GM12878 (cell line): ENCODE measurements around the gene C8G. TPM values are rescaled to one million over a fixed set of nuclear protein-coding genes. Genes with fewer than 3 reads are reported as not detected.

Source experiments
- ATAC-seq: fragments of 200-7000 bp; cut with Tn5 transposase; 3 replicates; pipeline ENCODE4 v1.9.1; 2020; ENCODE audit warnings: mild to moderate bottlenecking, moderate library complexity
- BruUV-seq: library from RNA; stranded (reverse); fragments of 400-500 nt; replicated peaks from 2 replicates; lab custom pipeline; 2021; lab: Mats Ljungman, UMichigan
- CTCF ChIA-PET: fragments of 300-600 bp; sonication (Branson Sonifier 250); formaldehyde crosslinking; extraction: SDS; loops from one replicate; lab custom pipeline; 2021; ENCODE audit warnings: inconsistent platforms; lab: Yijun Ruan, JAX
- POLR2A ChIA-PET: fragments of 350-600 bp; formaldehyde crosslinking; extraction: SDS; loops from one replicate; lab custom pipeline; 2021; ENCODE audit warnings: inconsistent platforms; lab: Charles Lee
- RAD21 ChIA-PET: fragments of 300-600 bp; sonication (Branson Sonifier 250); formaldehyde crosslinking; loops from one replicate; lab custom pipeline; 2023; ENCODE audit warnings: antibody characterized with exemption; ENCODE audit not compliant: unreplicated experiment; lab: Charles Lee
- SMC1A ChIA-PET: fragments of 300-600 bp; sonication (Branson Sonifier 250); formaldehyde crosslinking; loops from one replicate; lab custom pipeline; 2023; ENCODE audit not compliant: unreplicated experiment, uncharacterized antibody; lab: Charles Lee
- DNase-seq: peaks from one replicate; pipeline ENCODE4 v3.0.0-alpha.2; 2011; ENCODE audit warnings: low read depth, low spot score
- FAIRE-seq: peaks from 3 replicates; lab custom pipeline; 2011; peaks lifted over from hg19 to GRCh38; lab: Jason Lieb, UNC
- H2AFZ ChIP-seq: 2 replicates; pipeline ENCODE4 v1.6.0; 2011; ENCODE audit warnings: low read depth, low read length, control low read depth; ENCODE audit not compliant: control insufficient read depth
- H3K27ac ChIP-seq: 2 replicates; pipeline ENCODE4 v1.5.1; 2011; ENCODE audit warnings: control low read depth; ENCODE audit not compliant: control insufficient read depth, insufficient read depth
- H3K27me3 ChIP-seq, 2 experiments: replicated peaks in 1 of 2; 2 replicates each; pipeline versions ENCODE4 v1.6.0 to v1.6.1; 2011; ENCODE audit warnings: low read length in 1 of 2; ENCODE audit not compliant: control insufficient read depth in 2 of 2, insufficient read depth in 2 of 2
- H3K36me3 ChIP-seq, 2 experiments: 2 replicates each; pipeline ENCODE4 v1.5.1; 2011; ENCODE audit warnings: low read length in 1 of 2; ENCODE audit not compliant: control insufficient read depth in 2 of 2, insufficient read depth in 2 of 2
- H3K4me1 ChIP-seq: 2 replicates; pipeline ENCODE4 v1.6.1; 2011; ENCODE audit warnings: mild to moderate bottlenecking, low read length, moderate library complexity, mixed read lengths; ENCODE audit not compliant: control insufficient read depth, insufficient read depth
- H3K4me2 ChIP-seq: 2 replicates; pipeline ENCODE4 v1.6.0; 2011; ENCODE audit warnings: control low read depth; ENCODE audit not compliant: control insufficient read depth, insufficient read depth
- H3K4me3 ChIP-seq: fragments of 200-600 bp; sonication (generic); 2 replicates; pipeline ENCODE4 v1.5.1; 2016
- H3K79me2 ChIP-seq: 2 replicates; pipeline ENCODE4 v1.6.0; 2011; ENCODE audit warnings: low read length; ENCODE audit not compliant: control insufficient read depth, insufficient read depth
- H3K9ac ChIP-seq: 2 replicates; pipeline ENCODE4 v1.8.0; 2011; ENCODE audit warnings: low read length, control low read depth, mixed read lengths; ENCODE audit not compliant: control insufficient read depth, insufficient read depth
- H3K9me3 ChIP-seq: replicated peaks from 3 replicates; pipeline ENCODE4 v1.5.1; 2011; ENCODE audit warnings: mild to moderate bottlenecking, low read length; ENCODE audit not compliant: control insufficient read depth, insufficient read depth
- H4K20me1 ChIP-seq: 2 replicates; pipeline ENCODE4 v1.6.0; 2011; ENCODE audit not compliant: control insufficient read depth, insufficient read depth
- BCL11A ChIP-seq: IDR thresholded peaks from 2 replicates; pipeline ENCODE4 v1.6.1; 2011; ENCODE audit warnings: low read depth, low read length
- BMI1 ChIP-seq: fragments of 450-650 bp; IDR thresholded peaks from 2 replicates; pipeline ENCODE4 v1.6.1; 2016; ENCODE audit warnings: mild to moderate bottlenecking, moderate library complexity, borderline replicate concordance
- CBX3 ChIP-seq: fragments of 200-600 bp; sonication (generic); IDR thresholded peaks from 2 replicates; pipeline ENCODE4 v1.6.1; 2016; ENCODE audit warnings: low read depth, borderline replicate concordance
- CREM ChIP-seq: IDR thresholded peaks from 2 replicates; pipeline ENCODE4 v1.6.1; 2014; ENCODE audit warnings: antibody characterized with exemption, low read depth
- EP300 ChIP-seq, 2 experiments: fragments of 150-350 bp in 1 of 2; IDR thresholded peaks; 2 replicates each; pipeline ENCODE4 v1.6.1; 2011 to 2012; ENCODE audit warnings: low read depth in 2 of 2, low read length in 2 of 2, borderline replicate concordance in 1 of 2, improper control_type of control experiment in 1 of 2, inconsistent platforms in 1 of 2; ENCODE audit not compliant: control insufficient read depth in 1 of 2
- IKZF2 ChIP-seq, 2 experiments: fragments of 450-650 bp; IDR thresholded peaks; 2 replicates each; pipeline ENCODE4 v1.6.1; 2017; ENCODE audit warnings: mild to moderate bottlenecking in 2 of 2, moderate library complexity in 2 of 2
- PAX8 ChIP-seq: fragments of 450-650 bp; IDR thresholded peaks from 2 replicates; pipeline ENCODE4 v1.6.1; 2017; ENCODE audit warnings: mild to moderate bottlenecking, moderate library complexity
- POLR2A ChIP-seq: IDR thresholded peaks from 2 replicates; pipeline ENCODE4 v1.6.1; 2011; ENCODE audit warnings: low read depth, mild to moderate bottlenecking, low read length
- RCOR1 ChIP-seq: conservative IDR thresholded peaks from 2 replicates; pipeline ENCODE4 v1.6.1; 2012; ENCODE audit warnings: low read depth, low read length, improper control_type of control experiment
- RFX5 ChIP-seq: IDR thresholded peaks from 2 replicates; pipeline ENCODE4 v1.6.1; 2011; ENCODE audit warnings: low read depth, low read length, improper control_type of control experiment
- SREBF2 ChIP-seq: IDR thresholded peaks from 2 replicates; pipeline ENCODE4 v1.6.1; 2012; ENCODE audit warnings: mild to moderate bottlenecking, low read length
- ZBED1 ChIP-seq: IDR thresholded peaks from 2 replicates; pipeline ENCODE4 v1.6.1; 2016; ENCODE audit warnings: borderline replicate concordance
- ZZZ3 ChIP-seq: IDR thresholded peaks from 2 replicates; pipeline ENCODE4 v1.6.1; 2011; ENCODE audit warnings: low read depth; ENCODE audit not compliant: control insufficient read depth, insufficient read length
- WGBS: methylation state at CpG from one replicate; pipeline ENCODE4 v1.1.6; 2016; ENCODE audit warnings: low lambda C conversion rate; ENCODE audit not compliant: insufficient replicate concordance, insufficient coverage; ENCODE audit errors: missing lambda C conversion rate; 5-methylcytosine and 5-hydroxymethylcytosine counted together
- in situ Hi-C: fragments of 300-500 bp; cut with MboI; formaldehyde crosslinking; loops from 9 replicates; pipeline ENCODE4 v1.14.3; 2018; ENCODE audit warnings: mixed read lengths
- intact Hi-C: fragments of 100-400 bp; cut with micrococcal nuclease; formaldehyde crosslinking; loops from one replicate; pipeline ENCODE4 v1.14.2; 2022; ENCODE audit not compliant: unreplicated experiment
- polyA plus RNA-seq, 11 experiments: library from polyadenylated mRNA; depleted of rRNA in 4 of 11; unstranded in 6 of 11; stranded (reverse) in 5 of 11; fragments of >200 nt; fragmentation: Nextera tagmentation in 4 of 11; fragmentation: Illumina TruSeq in 1 of 11; extraction: Ambion mirVana in 4 of 11; extraction: Trizol in 1 of 11; gene quantifications; 1 replicate in 1 of 11; 2 replicates in 10 of 11; pipeline versions ENCODE4 v1.2.1 to v1.2.3, GENCODE V29; 2011 to 2016; ENCODE audit warnings: inconsistent platforms in 2 of 11, missing spikeins in 2 of 11, low read depth in 1 of 11
- total RNA-seq, 4 experiments: library from RNA; depleted of rRNA in 3 of 4; stranded (reverse); fragments of >200 nt in 3 of 4; fragmentation: Illumina TruSeq in 1 of 4; extraction: Trizol in 1 of 4; gene quantifications; 2 replicates each; pipeline versions ENCODE4 v1.2.1 to v1.2.3, GENCODE V29; 2013 to 2021
- TF ChIP-seq, protein P1 (sequence below): IDR thresholded peaks from 2 replicates; pipeline ENCODE4 v1.6.1; 2011; ENCODE audit warnings: low read depth, low read length, improper control_type of control experiment, borderline replicate concordance
- TF ChIP-seq, protein P2 (sequence below): fragments of 150-350 bp; IDR thresholded peaks from 2 replicates; pipeline ENCODE4 v1.6.1; 2016; ENCODE audit warnings: low read depth, low read length

The C8G gene
- total and polyA plus RNA-seq, 10 of the 15 experiments (the other 5 are each of a cell fraction or from before 2014, with no cell fraction given) = 0.26 to 0.69 (median 0.50) TPM; not detected in 7

DNA sequence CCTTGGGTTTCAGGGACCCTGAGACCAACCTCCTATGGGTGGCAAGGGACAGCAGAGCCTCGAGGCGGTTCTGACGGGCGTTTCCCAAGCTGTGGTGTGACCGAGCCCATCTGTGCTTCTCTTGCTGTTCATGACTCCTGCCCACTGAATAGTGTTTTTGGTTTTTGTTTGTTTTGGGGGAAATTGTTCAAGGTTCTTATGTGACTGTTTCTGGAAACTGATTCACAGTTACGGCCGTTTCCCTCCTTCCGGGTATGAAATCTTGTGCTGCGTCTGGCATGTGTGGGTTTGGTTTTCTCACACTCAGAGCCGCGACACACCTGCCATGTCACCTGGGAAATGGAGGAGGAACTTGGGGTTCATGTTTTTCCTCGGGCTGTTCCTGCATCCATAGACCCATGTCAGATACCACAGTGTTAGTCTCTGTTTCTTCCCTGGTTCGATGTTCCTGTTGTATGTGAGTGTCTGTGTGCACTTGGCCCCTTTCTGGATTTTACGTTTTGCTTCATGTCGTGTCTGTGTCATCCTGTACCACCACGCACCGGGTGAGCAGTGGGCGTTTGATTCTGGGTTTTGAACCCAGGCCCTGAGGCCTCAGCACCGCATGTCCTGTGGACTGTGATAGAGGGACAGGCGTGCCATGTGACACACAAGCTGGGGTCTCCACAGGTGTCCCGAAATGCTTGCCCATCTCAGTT, 29.3 kb upstream of the C8G start (continued):
- no peak for TF ChIP-seq ZZZ3
- TF ChIP-seq, protein P1, sequence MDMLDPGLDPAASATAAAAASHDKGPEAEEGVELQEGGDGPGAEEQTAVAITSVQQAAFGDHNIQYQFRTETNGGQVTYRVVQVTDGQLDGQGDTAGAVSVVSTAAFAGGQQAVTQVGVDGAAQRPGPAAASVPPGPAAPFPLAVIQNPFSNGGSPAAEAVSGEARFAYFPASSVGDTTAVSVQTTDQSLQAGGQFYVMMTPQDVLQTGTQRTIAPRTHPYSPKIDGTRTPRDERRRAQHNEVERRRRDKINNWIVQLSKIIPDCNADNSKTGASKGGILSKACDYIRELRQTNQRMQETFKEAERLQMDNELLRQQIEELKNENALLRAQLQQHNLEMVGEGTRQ = no peak
- no peak for TF ChIP-seq RFX5
- TF ChIP-seq BMI1 = no peak
- no peak for TF ChIP-seq PAX8

DNA sequence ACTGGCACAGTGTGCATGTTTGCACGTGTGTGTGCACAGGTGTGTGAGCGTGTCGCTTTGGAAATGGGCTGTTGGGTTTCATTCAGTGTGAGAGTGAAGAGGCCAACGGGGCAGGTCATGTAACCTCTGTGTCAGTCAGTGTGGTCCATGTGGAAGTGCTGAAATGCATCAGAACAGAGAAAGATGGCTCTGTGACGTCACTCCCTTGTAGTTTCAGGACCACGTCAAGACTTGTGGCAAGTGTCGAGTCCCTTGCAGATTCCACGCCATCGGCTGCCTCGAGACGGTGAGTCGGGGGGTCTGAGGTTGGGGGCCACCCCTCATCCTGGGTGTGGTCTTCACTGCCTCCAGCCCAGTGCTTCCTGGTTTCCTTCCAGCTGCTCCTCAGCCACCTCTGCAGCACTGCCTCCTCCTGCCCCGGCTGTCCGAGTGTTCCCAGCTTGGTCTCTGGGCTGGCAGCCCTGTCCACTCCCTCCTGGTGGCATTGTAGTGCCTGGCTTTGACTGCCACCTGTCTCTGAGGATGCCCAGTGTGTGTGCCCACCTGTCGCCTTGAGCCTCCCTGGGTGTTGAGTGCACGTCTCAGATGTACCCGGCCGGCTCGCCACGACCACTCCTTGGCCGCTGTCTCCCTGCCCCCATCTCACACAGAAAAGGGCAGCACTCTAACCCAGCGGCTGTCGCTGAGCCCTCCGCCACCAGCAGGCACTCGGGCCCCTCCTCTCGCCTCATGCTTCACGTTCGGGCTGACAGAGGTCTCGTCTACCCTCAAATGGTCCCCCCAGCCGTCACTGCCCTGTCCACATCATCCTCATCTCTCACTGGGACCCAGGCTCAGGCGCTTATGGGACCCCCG, 28.5 kb upstream of the C8G start:
- no peak for DNase-seq
- RAD21 ChIA-PET = no interaction called here
- CTCF ChIA-PET = no interaction called here
- 89% methylated on average over 32 of the region's 32 CpGs for WGBS
- Histone ChIP-seq H3K27me3 (no peaks in the 10 kb centered on the region), H3K36me3 (peaks cover 33 to 42% of the 10 kb centered on the region in 2 experiments), H3K4me1 (no peaks in the 10 kb centered on the region), H3K9ac (no peak overlapping the region), H3K27ac (no peak overlapping the region), H3K79me2 (no peaks in the 10 kb centered on the region), H4K20me1 (no peaks in the 10 kb centered on the region; the same call in 1 of the 2 replicates), H3K4me3 (no peak overlapping the region), H3K4me2 (no peak overlapping the region), H2AFZ (no peak overlapping the region), H3K9me3 (no peaks in the 10 kb centered on the region)
- intact Hi-C loops (no loop called here), in situ Hi-C loops (no loop called here)
- no peak for ATAC-seq
- no peak for FAIRE-seq
- SMC1A ChIA-PET = no interaction called here
- POLR2A ChIA-PET = no interaction called here
- BruUV-seq = no TSS peak
- TF ChIP-seq, protein P2, sequence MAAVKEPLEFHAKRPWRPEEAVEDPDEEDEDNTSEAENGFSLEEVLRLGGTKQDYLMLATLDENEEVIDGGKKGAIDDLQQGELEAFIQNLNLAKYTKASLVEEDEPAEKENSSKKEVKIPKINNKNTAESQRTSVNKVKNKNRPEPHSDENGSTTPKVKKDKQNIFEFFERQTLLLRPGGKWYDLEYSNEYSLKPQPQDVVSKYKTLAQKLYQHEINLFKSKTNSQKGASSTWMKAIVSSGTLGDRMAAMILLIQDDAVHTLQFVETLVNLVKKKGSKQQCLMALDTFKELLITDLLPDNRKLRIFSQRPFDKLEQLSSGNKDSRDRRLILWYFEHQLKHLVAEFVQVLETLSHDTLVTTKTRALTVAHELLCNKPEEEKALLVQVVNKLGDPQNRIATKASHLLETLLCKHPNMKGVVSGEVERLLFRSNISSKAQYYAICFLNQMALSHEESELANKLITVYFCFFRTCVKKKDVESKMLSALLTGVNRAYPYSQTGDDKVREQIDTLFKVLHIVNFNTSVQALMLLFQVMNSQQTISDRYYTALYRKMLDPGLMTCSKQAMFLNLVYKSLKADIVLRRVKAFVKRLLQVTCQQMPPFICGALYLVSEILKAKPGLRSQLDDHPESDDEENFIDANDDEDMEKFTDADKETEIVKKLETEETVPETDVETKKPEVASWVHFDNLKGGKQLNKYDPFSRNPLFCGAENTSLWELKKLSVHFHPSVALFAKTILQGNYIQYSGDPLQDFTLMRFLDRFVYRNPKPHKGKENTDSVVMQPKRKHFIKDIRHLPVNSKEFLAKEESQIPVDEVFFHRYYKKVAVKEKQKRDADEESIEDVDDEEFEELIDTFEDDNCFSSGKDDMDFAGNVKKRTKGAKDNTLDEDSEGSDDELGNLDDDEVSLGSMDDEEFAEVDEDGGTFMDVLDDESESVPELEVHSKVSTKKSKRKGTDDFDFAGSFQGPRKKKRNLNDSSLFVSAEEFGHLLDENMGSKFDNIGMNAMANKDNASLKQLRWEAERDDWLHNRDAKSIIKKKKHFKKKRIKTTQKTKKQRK = no peak
- TF ChIP-seq ZBED1 (no peak), CREM (peak; percentile 21; the same call in 1 of the 2 replicates), RCOR1 (no peak), IKZF2 (IDR thresholded peaks at IDR 0.05) (no peak), EP300 (IDR thresholded peaks at IDR 0.05; ENCODE audit: borderline replicate concordance in 1 of 2, control insufficient read depth in 1 of 2, low read depth in 2 of 2, low read length in 2 of 2) (no peak), BCL11A (no peak), CBX3 (no peak), SREBF2 (no peak), POLR2A (peak; percentile 5; the same call in 1 of the 2 replicates)
